Keratinocyte (primary cell): ENCODE measurements around the gene ZNF516.

ENCODE experiments used
- CTCF ChIP-seq, 3 experiments: IDR thresholded peaks in 1 of 3; conservative IDR thresholded peaks in 1 of 3; optimal IDR thresholded peaks in 1 of 3; 2 replicates in 2 of 3; 3 replicates in 1 of 3; pipeline versions ENCODE3 to v1.5.1; 2011; ENCODE audit warnings: low read length in 3 of 3, mild to moderate bottlenecking in 3 of 3, moderate library complexity in 2 of 3, control low read depth in 1 of 3, inconsistent platforms in 1 of 3; ENCODE audit not compliant: insufficient read depth in 2 of 3; ENCODE audit errors: extremely low read depth in 1 of 3
- EZH2 ChIP-seq: IDR thresholded peaks from one replicate; pipeline ENCODE4 v1.6.1; 2012; ENCODE audit warnings: inconsistent platforms, mild to moderate bottlenecking, low read length, moderate library complexity

GRCh38 chr18:76364282-76365259 is 130.5 kb downstream of the ZNF516 start:
- TF ChIP-seq CTCF (optimal IDR thresholded peaks at IDR 0.05 in 1 of 3, IDR thresholded peaks at IDR 0.05 in 1 of 3, conservative IDR thresholded peaks at IDR 0.05 in 1 of 3; ENCODE audit: extremely low read depth in 1 of 3, insufficient read depth in 2 of 3, low read length in 3 of 3) (no peak), EZH2 (no peak)
